WTC11 (cell line): ENCODE measurements around the gene CIDEC. TPM values are rescaled to one million over a fixed set of nuclear protein-coding genes. Genes with fewer than 3 reads are reported as not detected.

Experiments used
- ATAC-seq: fragments of 200-7000 bp; cut with Tn5 transposase; 2 replicates; pipeline ENCODE4 v1.10.0; 2021; ENCODE audit warnings: mild to moderate bottlenecking, moderate library complexity
- CTCF ChIA-PET: fragments of 300-600 bp; sonication (Branson Sonifier 250); formaldehyde crosslinking; loops from one replicate; lab custom pipeline; 2021; ENCODE audit warnings: antibody characterized with exemption; lab: Charles Lee
- POLR2A ChIA-PET: fragments of 350-600 bp; sonication (Branson Sonifier 250); formaldehyde crosslinking; loops from one replicate; lab custom pipeline; 2021; ENCODE audit warnings: antibody characterized with exemption; lab: Charles Lee
- DNase-seq: peaks from one replicate; pipeline ENCODE4 v3.0.0; 2021; ENCODE audit warnings: low spot score
- H3K27ac Mint-ChIP-seq: 2 replicates; pipeline ENCODE4 v1.8.0; 2021; ENCODE audit warnings: mixed read lengths
- H3K27me3 Mint-ChIP-seq: 2 replicates; pipeline ENCODE4 v1.8.0; 2021; ENCODE audit warnings: low read depth, mild to moderate bottlenecking, moderate library complexity, mixed read lengths
- H3K36me3 Mint-ChIP-seq: 2 replicates; pipeline ENCODE4 v1.8.0; 2021; ENCODE audit warnings: mixed read lengths
- H3K4me1 Mint-ChIP-seq: 2 replicates; pipeline ENCODE4 v1.8.0; 2022; ENCODE audit warnings: mixed read lengths
- H3K4me3 Mint-ChIP-seq: 2 replicates; pipeline ENCODE4 v1.8.0; 2021; ENCODE audit warnings: mild to moderate bottlenecking, moderate library complexity, mixed read lengths
- H3K9me3 Mint-ChIP-seq: 2 replicates; pipeline ENCODE4 v1.8.0; 2021; ENCODE audit warnings: mixed read lengths
- ARID4B ChIP-seq: sonication (generic); formaldehyde crosslinking; IDR thresholded peaks from 2 replicates; pipeline ENCODE4 v1.8.0; 2023; ENCODE audit warnings: missing genetic modification reagents, mild to moderate bottlenecking, borderline replicate concordance
- ATF1 ChIP-seq: sonication (generic); formaldehyde crosslinking; IDR thresholded peaks from 2 replicates; pipeline ENCODE4 v1.8.1; 2023; ENCODE audit warnings: mild to moderate bottlenecking, moderate library complexity, missing genetic modification reagents
- ATF3 ChIP-seq: sonication (generic); formaldehyde crosslinking; conservative IDR thresholded peaks from 2 replicates; pipeline ENCODE4 v1.8.1; 2022; ENCODE audit warnings: mild to moderate bottlenecking, missing genetic modification reagents
- CREB1 ChIP-seq: sonication (generic); formaldehyde crosslinking; IDR thresholded peaks from 2 replicates; pipeline ENCODE4 v1.8.0; 2023; ENCODE audit warnings: mild to moderate bottlenecking, missing genetic modification reagents
- E2F4 ChIP-seq: sonication (generic); formaldehyde crosslinking; IDR thresholded peaks from 2 replicates; pipeline ENCODE4 v1.8.1; 2022; ENCODE audit warnings: low read depth, mild to moderate bottlenecking, moderate library complexity, missing genetic modification reagents, borderline replicate concordance
- ESRRA ChIP-seq: sonication (generic); formaldehyde crosslinking; IDR thresholded peaks from 2 replicates; pipeline ENCODE4 v1.8.1; 2022; ENCODE audit warnings: mild to moderate bottlenecking, missing genetic modification reagents, borderline replicate concordance
- FOXK1 ChIP-seq: sonication (generic); formaldehyde crosslinking; IDR thresholded peaks from 2 replicates; pipeline ENCODE4 v1.8.0; 2022; ENCODE audit warnings: mild to moderate bottlenecking, moderate library complexity, missing genetic modification reagents
- HMGXB4 ChIP-seq: sonication (generic); formaldehyde crosslinking; IDR thresholded peaks from 2 replicates; pipeline ENCODE4 v1.8.1; 2023; ENCODE audit warnings: mild to moderate bottlenecking, moderate library complexity, missing genetic modification reagents
- JAZF1 ChIP-seq: fragments of 250-450 bp; sonication (Bioruptor Pico); IDR thresholded peaks from 2 replicates; pipeline ENCODE4 v1.9.0; 2021; ENCODE audit warnings: moderate library complexity, mild to moderate bottlenecking, inconsistent platforms
- OVOL2 ChIP-seq: fragments of 250-450 bp; sonication (Bioruptor Pico); IDR thresholded peaks from 2 replicates; pipeline ENCODE4 v1.9.0; 2021; ENCODE audit warnings: mild to moderate bottlenecking, borderline replicate concordance
- PRDM15 ChIP-seq: sonication (generic); formaldehyde crosslinking; IDR thresholded peaks from 2 replicates; pipeline ENCODE4 v1.8.0; 2022; ENCODE audit warnings: missing genetic modification reagents
- RELA ChIP-seq: sonication (generic); formaldehyde crosslinking; IDR thresholded peaks from 2 replicates; pipeline ENCODE4 v1.8.1; 2022; ENCODE audit warnings: missing genetic modification reagents, mild to moderate bottlenecking, borderline replicate concordance
- TP53 ChIP-seq: sonication (generic); formaldehyde crosslinking; IDR thresholded peaks from 2 replicates; pipeline ENCODE4 v1.8.1; 2023; ENCODE audit warnings: mild to moderate bottlenecking, missing genetic modification reagents
- USF1 ChIP-seq: sonication (generic); formaldehyde crosslinking; IDR thresholded peaks from 2 replicates; pipeline ENCODE4 v1.8.0; 2022; ENCODE audit warnings: mild to moderate bottlenecking, missing genetic modification reagents
- ZBTB43 ChIP-seq: sonication (generic); formaldehyde crosslinking; IDR thresholded peaks from 2 replicates; pipeline ENCODE4 v1.8.1; 2023; ENCODE audit warnings: mild to moderate bottlenecking, missing genetic modification reagents
- ZMAT4 ChIP-seq: fragments of 250-450 bp; sonication (Bioruptor Pico); IDR thresholded peaks from 2 replicates; pipeline ENCODE4 v1.9.0; 2021; ENCODE audit warnings: mild to moderate bottlenecking
- ZNF416 ChIP-seq: fragments of 250-450 bp; sonication (Bioruptor Pico); IDR thresholded peaks from 2 replicates; pipeline ENCODE4 v1.9.0; 2021; ENCODE audit warnings: mild to moderate bottlenecking, inconsistent platforms
- ZSCAN18 ChIP-seq: fragments of 250-450 bp; sonication (Bioruptor Pico); IDR thresholded peaks from 2 replicates; pipeline ENCODE4 v2.1.2; 2022; ENCODE audit warnings: mild to moderate bottlenecking, moderate library complexity
- total RNA-seq: library from RNA; stranded (reverse); gene quantifications from 3 replicates; pipeline ENCODE4 v1.2.3, GENCODE V29; 2021

The CIDEC gene
- total RNA-seq, 1 experiment from 2014 or later: not detected

GRCh38 chr3:9867106-9867505 is 12.9 kb downstream of the CIDEC start:
- peaks cover 12% of the 10 kb centered on the region for H3K27me3 Mint-ChIP-seq
- DNase-seq (no peak), ATAC-seq (no peak)
- CTCF ChIA-PET: interaction anchor here (1.8 kb wide), 1 partner anchor 79 kb away, joined by 5 read pairs; no protein-coding TSS in a partner anchor
- H3K27ac Mint-ChIP-seq: no peak overlapping the region
- H3K9me3 Mint-ChIP-seq: no peaks in the 10 kb centered on the region
- no peak overlapping the region for H3K4me3 Mint-ChIP-seq
- peaks cover 3% of the 10 kb centered on the region for H3K4me1 Mint-ChIP-seq
- no peaks in the 10 kb centered on the region for H3K36me3 Mint-ChIP-seq
- POLR2A ChIA-PET: no interaction called here
- no peak for TF ChIP-seq ATF3 (CRISPR knock-in tag)
- no peak for TF ChIP-seq JAZF1 (CRISPR knock-in tag)
- no peak for TF ChIP-seq OVOL2 (CRISPR knock-in tag)
- no peak for TF ChIP-seq ZSCAN18 (CRISPR knock-in tag)
- no peak for TF ChIP-seq RELA (CRISPR knock-in tag)
- TF ChIP-seq USF1: no peak
- TF ChIP-seq ATF1 (CRISPR knock-in tag): no peak
- no peak for TF ChIP-seq ZBTB43 (CRISPR knock-in tag)
- TF ChIP-seq CREB1: no peak
- TF ChIP-seq ZNF416 (CRISPR knock-in tag): no peak
- no peak for TF ChIP-seq ARID4B (CRISPR knock-in tag)

- H3K27me3 Mint-ChIP-seq: peaks cover 15% of the 10 kb centered on the region
- DNase-seq (no peak), ATAC-seq (no peak)
- ChIA-PET POLR2A (no interaction called here), CTCF (interaction anchor here (1.1 to 1.8 kb wide), 2 partner anchors 16 to 80 kb away, joined by 3 to 5 read pairs; no protein-coding TSS in a partner anchor)
- H3K4me3 Mint-ChIP-seq: no peak overlapping the region
- no peak overlapping the region for H3K27ac Mint-ChIP-seq
- peaks cover 7% of the 10 kb centered on the region for H3K4me1 Mint-ChIP-seq
- no peaks in the 10 kb centered on the region for H3K36me3 Mint-ChIP-seq
- H3K9me3 Mint-ChIP-seq: no peaks in the 10 kb centered on the region
- TF ChIP-seq ZMAT4 (CRISPR knock-in tag): no peak
- no peak for TF ChIP-seq E2F4
- no peak for TF ChIP-seq HMGXB4
- TF ChIP-seq PRDM15 (CRISPR knock-in tag): no peak
- TF ChIP-seq FOXK1 (CRISPR knock-in tag): no peak
- no peak for TF ChIP-seq TP53 (CRISPR knock-in tag)
- TF ChIP-seq ESRRA (CRISPR knock-in tag): no peak
These were observed 13.4 kb downstream of the CIDEC start for GRCh38 chr3:9866639-9867038.
